Natural killer cell (primary cell): Measurements from ENCODE around the gene LRRC4B. TPM values are rescaled to one million over a fixed set of nuclear protein-coding genes. Genes with fewer than 3 reads are reported as not detected.
"Not testable (repeated sequence)": the region's sequence is repeated elsewhere in the genome, so short reads cannot be mapped to it uniquely, and the experiment has no call there.

Source experiments
- ATAC-seq, 3 donors: fragments of 150-1000 bp in 2 of 3; fragments of 200-7000 bp in 1 of 3; cut with Tn5 transposase; 1 replicate in 1 of 3; 2 replicates in 2 of 3; pipeline ENCODE4 v1.10.0; 2021; ENCODE audit warnings: mild to moderate bottlenecking in 2 of 3, moderate library complexity in 2 of 3
- DNase-seq, 2 donors: peaks; one replicate each; pipeline versions ENCODE4 v3.0.0 to v3.0.0-alpha.2; 2013 to 2021; ENCODE audit warnings: mixed read lengths in 1 of 2
- H3K27ac ChIP-seq: one replicate; pipeline ENCODE4 v1.5.1; 2013; ENCODE audit warnings: mild to moderate bottlenecking, low read length
- H3K27me3 ChIP-seq: one replicate; pipeline ENCODE4 v1.6.1; 2013; ENCODE audit warnings: low read length; ENCODE audit not compliant: control insufficient read depth, insufficient read depth
- H3K36me3 ChIP-seq: one replicate; pipeline ENCODE4 v1.6.1; 2013; ENCODE audit warnings: low read length; ENCODE audit not compliant: control insufficient read depth, insufficient read depth
- H3K4me1 ChIP-seq: one replicate; pipeline ENCODE4 v1.6.1; 2013; ENCODE audit warnings: low read length; ENCODE audit not compliant: control insufficient read depth, insufficient read depth
- H3K4me3 ChIP-seq: one replicate; pipeline ENCODE4 v1.5.1; 2013; ENCODE audit warnings: low read length
- H3K9me3 ChIP-seq: one replicate; pipeline ENCODE4 v1.6.1; 2013; ENCODE audit warnings: low read length; ENCODE audit not compliant: control insufficient read depth, insufficient read depth
- H3K27ac Mint-ChIP-seq, 2 donors: one replicate each; pipeline ENCODE4 v1.8.0; 2022; ENCODE audit warnings: mild to moderate bottlenecking in 2 of 2, mixed read lengths in 2 of 2, moderate library complexity in 1 of 2
- H3K27me3 Mint-ChIP-seq, 2 donors: one replicate each; pipeline ENCODE4 v1.8.0; 2022; ENCODE audit warnings: low read depth in 2 of 2, mixed read lengths in 2 of 2
- H3K36me3 Mint-ChIP-seq: one replicate; pipeline ENCODE4 v1.8.0; 2022; ENCODE audit warnings: mixed read lengths
- H3K4me1 Mint-ChIP-seq, 2 donors: one replicate each; pipeline ENCODE4 v1.8.0; 2022; ENCODE audit warnings: mixed read lengths in 2 of 2
- H3K4me3 Mint-ChIP-seq: one replicate; pipeline ENCODE4 v1.8.0; 2022; ENCODE audit warnings: mild to moderate bottlenecking, moderate library complexity, mixed read lengths
- H3K9me3 Mint-ChIP-seq, 2 donors: one replicate each; pipeline ENCODE4 v1.8.0; 2022; ENCODE audit warnings: mixed read lengths in 2 of 2
- CTCF ChIP-seq: fragments of 200-600 bp; IDR thresholded peaks from one replicate; pipeline ENCODE4 v1.8.0; 2022; ENCODE audit warnings: antibody characterized with exemption
- WGBS: methylation state at CpG from one replicate; pipeline ENCODE4 v1.1.7; 2013; ENCODE audit warnings: missing lambda C conversion rate; ENCODE audit not compliant: insufficient coverage; 5-methylcytosine and 5-hydroxymethylcytosine counted together
- intact Hi-C: fragments of 100-400 bp; cut with micrococcal nuclease; formaldehyde crosslinking; loops from one replicate; pipeline ENCODE4 v1.14.2; 2022
- total RNA-seq, 4 donors: library from RNA; stranded (reverse); fragments of 120-200 nt in 1 of 4; gene quantifications; one replicate each; pipeline versions ENCODE4 v1.2.3 to v1.2.4, GENCODE V29; 2013 to 2022

LRRC4B gene
- total RNA-seq, 3 donors from 2014 or later (not counting 1 experiment from before 2014, with no cell fraction given) = not detected

GRCh38 chr19:50590191-50590590, 22.0 kb upstream of the LRRC4B start:
- no peak for ATAC-seq

GRCh38 chr19:50581795-50582660, 13.8 kb upstream of the LRRC4B start:
- WGBS = 96% methylated on average over 18 of the region's 24 CpGs
- H3K4me3 ChIP-seq, H3K36me3 Mint-ChIP-seq, H3K27ac Mint-ChIP-seq, H3K27me3 ChIP-seq, H3K9me3 ChIP-seq, ATAC-seq, intact Hi-C loops, DNase-seq, H3K4me1 Mint-ChIP-seq, H3K9me3 Mint-ChIP-seq, H3K27ac ChIP-seq, H3K27me3 Mint-ChIP-seq, H3K4me1 ChIP-seq, H3K4me3 Mint-ChIP-seq, H3K36me3 ChIP-seq: not testable (repeated sequence)

More at GRCh38 chr19:50590191-50590590, 22.0 kb upstream of the LRRC4B start:
- Histone ChIP-seq H3K9me3 (no peaks in the 10 kb centered on the region), H3K27me3 (no peaks in the 10 kb centered on the region), H3K4me3 (no peak overlapping the region), H3K4me1 (no peaks in the 10 kb centered on the region), H3K27ac (no peak overlapping the region), H3K36me3 (no peaks in the 10 kb centered on the region)
- Mint-ChIP-seq H3K27ac (no peak overlapping the region), H3K4me3 (no peak overlapping the region), H3K27me3 (peaks cover 0 to 1% of the 10 kb centered on the region in 2 donors), H3K9me3 (no peaks in the 10 kb centered on the region), H3K36me3 (no peaks in the 10 kb centered on the region), H3K4me1 (no peaks in the 10 kb centered on the region)
- 87% methylated on average over 3 of the region's 3 CpGs for WGBS
- no peak for TF ChIP-seq CTCF
- DNase-seq = no peak
- intact Hi-C loops = no loop called here

- Mint-ChIP-seq H3K4me1 (no peaks in the 10 kb centered on the region), H3K36me3 (no peaks in the 10 kb centered on the region), H3K27ac (no peak overlapping the region), H3K27me3 (peaks cover 5 to 9% of the 10 kb centered on the region in 2 donors), H3K4me3 (no peak overlapping the region), H3K9me3 (no peaks in the 10 kb centered on the region)
- Histone ChIP-seq H3K9me3 (no peaks in the 10 kb centered on the region), H3K27me3 (no peaks in the 10 kb centered on the region), H3K27ac (no peak overlapping the region), H3K36me3 (no peaks in the 10 kb centered on the region), H3K4me3 (no peak overlapping the region), H3K4me1 (no peaks in the 10 kb centered on the region)
- ATAC-seq (no peak), DNase-seq (no peak)
- intact Hi-C loops = no loop called here
- 82% methylated on average over 13 of the region's 13 CpGs for WGBS
- no peak for TF ChIP-seq CTCF
These were observed 12.9 kb upstream of the LRRC4B start for GRCh38 chr19:50580970-50581634.

GRCh38 chr19:50580240-50580639, 12.0 kb upstream of the LRRC4B start:
- no peak overlapping the region for H3K27ac ChIP-seq
- DNase-seq (no peak), ATAC-seq (no peak)
- H3K36me3 ChIP-seq = no peaks in the 10 kb centered on the region
- WGBS = 90% methylated on average over 6 of the region's 6 CpGs
- no peaks in the 10 kb centered on the region for H3K9me3 ChIP-seq
- TF ChIP-seq CTCF = no peak
- no peaks in the 10 kb centered on the region for H3K4me1 ChIP-seq
- no peak overlapping the region for H3K4me3 ChIP-seq
- intact Hi-C loops = no loop called here
- Mint-ChIP-seq H3K4me3 (no peak overlapping the region), H3K4me1 (no peaks in the 10 kb centered on the region), H3K9me3 (no peaks in the 10 kb centered on the region), H3K27me3 (peaks cover 5 to 9% of the 10 kb centered on the region in 2 donors), H3K36me3 (no peaks in the 10 kb centered on the region), H3K27ac (no peak overlapping the region)
- no peaks in the 10 kb centered on the region for H3K27me3 ChIP-seq

- H3K4me3 Mint-ChIP-seq, H3K27me3 ChIP-seq, H3K9me3 Mint-ChIP-seq, H3K27ac ChIP-seq, DNase-seq, H3K4me1 Mint-ChIP-seq, ATAC-seq, intact Hi-C loops, H3K36me3 Mint-ChIP-seq, H3K9me3 ChIP-seq, H3K27ac Mint-ChIP-seq, H3K36me3 ChIP-seq, H3K27me3 Mint-ChIP-seq, H3K4me1 ChIP-seq, H3K4me3 ChIP-seq: not testable (repeated sequence)
- WGBS = 89% methylated on average over 1 of the region's 3 CpGs
These were observed 8.5 kb upstream of the LRRC4B start for GRCh38 chr19:50576769-50577168.
